Common myeloid progenitor, CD34-positive (primary cell): Measurements from ENCODE around the gene ARHGDIA.

Source experiments
- CTCF ChIA-PET: fragments of 350-600 bp; sonication (Branson Sonifier 250); formaldehyde crosslinking; loops from one replicate; lab custom pipeline; 2021; ENCODE audit warnings: antibody characterized with exemption; lab: Charles Lee
- POLR2A ChIA-PET: fragments of 350-600 bp; sonication (Branson Sonifier 250); formaldehyde crosslinking; loops from one replicate; lab custom pipeline; 2021; ENCODE audit warnings: antibody characterized with exemption; lab: Charles Lee
- DNase-seq, 3 donors: peaks; one replicate each; pipeline versions ENCODE4 v3.0.0 to v3.0.0-alpha.2; 2013
- H3K27ac ChIP-seq, 2 experiments: 1 replicate in 1 of 2; 2 replicates in 1 of 2; pipeline ENCODE4 v1.7.0; 2013; ENCODE audit warnings: inconsistent platforms in 2 of 2, low read length in 2 of 2, mild to moderate bottlenecking in 2 of 2, low read depth in 1 of 2, moderate library complexity in 1 of 2; ENCODE audit not compliant: severe bottlenecking in 2 of 2, insufficient read depth in 1 of 2, poor library complexity in 1 of 2
- H3K27me3 ChIP-seq, 5 experiments: replicated peaks in 2 of 5; 1 replicate in 3 of 5; 2 replicates in 2 of 5; pipeline versions ENCODE4 v1.6.1 to v1.7.0; 2013; ENCODE audit warnings: low read length in 4 of 5, mild to moderate bottlenecking in 2 of 5, moderate library complexity in 2 of 5, inconsistent platforms in 1 of 5; ENCODE audit not compliant: insufficient read depth in 5 of 5, control insufficient read depth in 4 of 5
- H3K36me3 ChIP-seq, 4 experiments: 1 replicate in 2 of 4; 2 replicates in 2 of 4; pipeline versions ENCODE4 v1.6.1 to v1.7.0; 2013; ENCODE audit warnings: low read length in 3 of 4, control low read depth in 1 of 4, mild to moderate bottlenecking in 1 of 4; ENCODE audit not compliant: control insufficient read depth in 4 of 4, insufficient read depth in 4 of 4
- H3K4me1 ChIP-seq, 4 experiments: 1 replicate in 3 of 4; 2 replicates in 1 of 4; pipeline versions ENCODE4 v1.6.1 to v1.7.1; 2013; ENCODE audit warnings: low read length in 3 of 4, mild to moderate bottlenecking in 3 of 4, control low read depth in 1 of 4, inconsistent platforms in 1 of 4, moderate library complexity in 1 of 4; ENCODE audit not compliant: control insufficient read depth in 4 of 4, insufficient read depth in 4 of 4; ENCODE audit errors: control extremely low read depth in 1 of 4
- H3K4me3 ChIP-seq, 7 experiments: 1 replicate in 4 of 7; 2 replicates in 3 of 7; pipeline versions ENCODE4 v1.5.1 to v1.7.0; 2013; ENCODE audit warnings: mild to moderate bottlenecking in 7 of 7, low read length in 6 of 7, moderate library complexity in 6 of 7, inconsistent platforms in 2 of 7, low read depth in 2 of 7, control low read depth in 1 of 7; ENCODE audit not compliant: insufficient read depth in 4 of 7, control insufficient read depth in 1 of 7; ENCODE audit errors: extremely low read depth in 1 of 7
- H3K9me3 ChIP-seq, 5 experiments: 1 replicate in 4 of 5; 2 replicates in 1 of 5; pipeline versions ENCODE4 v1.6.1 to v1.7.1; 2013; ENCODE audit warnings: low read length in 4 of 5, mild to moderate bottlenecking in 2 of 5, inconsistent platforms in 1 of 5, low read depth in 1 of 5, moderate library complexity in 1 of 5; ENCODE audit not compliant: control insufficient read depth in 4 of 5, insufficient read depth in 2 of 5; ENCODE audit errors: control extremely low read depth in 1 of 5
- WGBS: methylation state at CpG from one replicate; pipeline ENCODE4 v1.1.5; 2013; ENCODE audit not compliant: insufficient coverage; 5-methylcytosine and 5-hydroxymethylcytosine counted together

Gene ARHGDIA

GRCh38 chr17:81846743-81847689, 24.1 kb downstream of the ARHGDIA start:
- ChIA-PET CTCF (interaction anchor here (1.2 kb wide), 1 partner anchor 10 kb away, joined by 3 read pairs; no protein-coding TSS in a partner anchor), POLR2A (interaction anchor here (0.6 to 1.5 kb wide), 3 partner anchors 8 to 118 kb away, joined by 3 to 4 read pairs (median 3); no protein-coding TSS in a partner anchor)

GRCh38 chr17:81845881-81846742, 25.0 kb downstream of the ARHGDIA start:
- Histone ChIP-seq H3K9me3 (no peaks in the 10 kb centered on the region), H3K4me1 (peaks cover 0 to 5% (median 0%) of the 10 kb centered on the region in 4 experiments), H3K27me3 (no peaks in the 10 kb centered on the region), H3K27ac (no peak overlapping the region), H3K4me3 (no peak overlapping the region), H3K36me3 (peaks cover 15 to 62% (median 48%) of the 10 kb centered on the region in 4 experiments)
- WGBS, result 97% methylated on average over 33 of the region's 38 CpGs
- ChIA-PET POLR2A (interaction anchor here (0.6 to 1.5 kb wide), 2 partner anchors 9 kb away, joined by 3 to 4 read pairs; no protein-coding TSS in a partner anchor), CTCF (no interaction called here)
- no peak for DNase-seq

More at GRCh38 chr17:81846743-81847689, 24.1 kb downstream of the ARHGDIA start:
- Histone ChIP-seq H3K4me1 (no peaks in the 10 kb centered on the region), H3K4me3 (no peak overlapping the region), H3K27ac (no peak overlapping the region), H3K27me3 (no peaks in the 10 kb centered on the region), H3K36me3 (peaks cover 15 to 71% (median 57%) of the 10 kb centered on the region in 4 experiments), H3K9me3 (no peaks in the 10 kb centered on the region)
- no peak for DNase-seq
- WGBS, result 98% methylated on average over 23 of the region's 24 CpGs

- DNase-seq, result no peak
- Histone ChIP-seq H3K4me1 (peaks cover 0 to 11% (median 0%) of the 10 kb centered on the region in 4 experiments), H3K27ac (no peak overlapping the region), H3K27me3 (no peaks in the 10 kb centered on the region), H3K36me3 (peaks cover 15 to 60% (median 47%) of the 10 kb centered on the region in 4 experiments), H3K4me3 (no peak overlapping the region), H3K9me3 (no peaks in the 10 kb centered on the region)
- 94% methylated on average over 12 of the region's 13 CpGs for WGBS
- CTCF ChIA-PET, result no interaction called here
- POLR2A ChIA-PET, result interaction anchor here (0.6 to 1.5 kb wide), 3 partner anchors 8 to 13 kb away, joined by 3 to 4 read pairs (median 3); partner anchors contain the start of gene MCRIP1
Observed at GRCh38 chr17:81845361-81845760, 25.8 kb downstream of the ARHGDIA start.

GRCh38 chr17:81844887-81845286, 26.2 kb downstream of the ARHGDIA start:
- ChIA-PET POLR2A (interaction anchor here (0.7 to 1.0 kb wide), 2 partner anchors 10 to 12 kb away, joined by 3 read pairs; partner anchors contain the start of gene MCRIP1), CTCF (no interaction called here)
- no peaks in the 10 kb centered on the region for H3K9me3 ChIP-seq
- no peak overlapping the region for H3K27ac ChIP-seq
- peaks cover 0 to 11% (median 0%) of the 10 kb centered on the region in 4 experiments for H3K4me1 ChIP-seq
- no peak overlapping the region for H3K4me3 ChIP-seq
- peaks cover 15 to 60% (median 47%) of the 10 kb centered on the region in 4 experiments for H3K36me3 ChIP-seq
- 97% methylated on average over 11 of the region's 13 CpGs for WGBS
- DNase-seq, result no peak
- H3K27me3 ChIP-seq, result no peaks in the 10 kb centered on the region

- H3K4me1 ChIP-seq, result peaks cover 0 to 11% (median under 1%) of the 10 kb centered on the region in 4 experiments
- H3K27ac ChIP-seq, result no peak overlapping the region
- WGBS, result 97% methylated on average over 11 of the region's 14 CpGs
- H3K9me3 ChIP-seq, result no peaks in the 10 kb centered on the region
- H3K27me3 ChIP-seq, result no peaks in the 10 kb centered on the region
- no peak overlapping the region for H3K4me3 ChIP-seq
- no peak for DNase-seq
- H3K36me3 ChIP-seq, result peaks cover 15 to 58% (median 47%) of the 10 kb centered on the region in 4 experiments
- ChIA-PET POLR2A (interaction anchor here (0.7 to 1.1 kb wide), 3 partner anchors 10 to 183 kb away, joined by 3 read pairs; no protein-coding TSS in a partner anchor), CTCF (interaction anchor here (1.4 kb wide), 1 partner anchor 12 kb away, joined by 3 read pairs; no protein-coding TSS in a partner anchor)
Observed at GRCh38 chr17:81844327-81844851, 26.7 kb downstream of the ARHGDIA start.

GRCh38 chr17:81843713-81844326, 27.3 kb downstream of the ARHGDIA start:
- 92% methylated on average over 22 of the region's 30 CpGs for WGBS
- H3K36me3 ChIP-seq, result peaks cover 15 to 58% (median 46%) of the 10 kb centered on the region in 4 experiments
- no peak overlapping the region for H3K27ac ChIP-seq
- no peaks in the 10 kb centered on the region for H3K9me3 ChIP-seq
- H3K4me3 ChIP-seq, result no peak overlapping the region
- no peaks in the 10 kb centered on the region for H3K27me3 ChIP-seq
- POLR2A ChIA-PET, result interaction anchor here (0.7 to 1.8 kb wide), 5 partner anchors 11 to 182 kb away, joined by 3 to 5 read pairs (median 3); partner anchors contain the start of gene MCRIP1
- H3K4me1 ChIP-seq, result peaks cover 0 to 11% (median 1%) of the 10 kb centered on the region in 4 experiments
- CTCF ChIA-PET, result interaction anchor here (1.4 kb wide), 1 partner anchor 13 kb away, joined by 3 read pairs; no protein-coding TSS in a partner anchor
- no peak for DNase-seq
